Measurements from ENCODE around the gene SMAD1. TPM values are rescaled to one million over a fixed set of nuclear protein-coding genes. Genes with fewer than 3 reads are reported as not detected.

The SMAD1 gene
- total RNA-seq, 1 donor, result 30.4 TPM

GRCh38 chr4:145489556-145489955, 7.9 kb downstream of the SMAD1 start:
- DNase-seq (ENCODE audit: insufficient read length, low spot score, missing footprints), result no peak
- Histone ChIP-seq H3K79me2 (ENCODE audit: insufficient read depth, low read length) (peaks cover 45% of the 10 kb centered on the region), H3K4me3 (ENCODE audit: insufficient read depth, low read length) (no peak overlapping the region), H3K27ac (ENCODE audit: low read depth, low read length) (no peak overlapping the region), H3K4me2 (ENCODE audit: insufficient read depth, low read length) (no peak overlapping the region), H4K20me1 (ENCODE audit: insufficient read depth, low read length) (peaks cover 16% of the 10 kb centered on the region), H3K27me3 (ENCODE audit: insufficient read depth, low read length) (no peaks in the 10 kb centered on the region), H2AFZ (ENCODE audit: low read length) (no peak overlapping the region), H3K36me3 (ENCODE audit: insufficient read depth, low read length) (no peaks in the 10 kb centered on the region), H3K9me3 (ENCODE audit: low read depth, low read length) (no peaks in the 10 kb centered on the region), H3K4me1 (ENCODE audit: insufficient read depth, low read length) (no peaks in the 10 kb centered on the region)
- no peak for TF ChIP-seq CTCF (IDR thresholded peaks at IDR 0.05; ENCODE audit: extremely low read depth, low read depth, low read length)

- no peak overlapping the region for H3K27ac ChIP-seq (ENCODE audit: low read depth, low read length)
- no peaks in the 10 kb centered on the region for H3K27me3 ChIP-seq (ENCODE audit: insufficient read depth, low read length)
- H4K20me1 ChIP-seq (ENCODE audit: insufficient read depth, low read length), result peaks cover 23% of the 10 kb centered on the region
- H3K4me3 ChIP-seq (ENCODE audit: insufficient read depth, low read length), result no peak overlapping the region
- no peak overlapping the region for H3K4me2 ChIP-seq (ENCODE audit: insufficient read depth, low read length)
- no peaks in the 10 kb centered on the region for H3K4me1 ChIP-seq (ENCODE audit: insufficient read depth, low read length)
- TF ChIP-seq CTCF (IDR thresholded peaks at IDR 0.05; ENCODE audit: extremely low read depth, low read depth, low read length), result no peak
- no peaks in the 10 kb centered on the region for H3K9me3 ChIP-seq (ENCODE audit: low read depth, low read length)
- peaks cover 40% of the 10 kb centered on the region for H3K79me2 ChIP-seq (ENCODE audit: insufficient read depth, low read length)
- H3K36me3 ChIP-seq (ENCODE audit: insufficient read depth, low read length), result no peaks in the 10 kb centered on the region
- no peak overlapping the region for H2AFZ ChIP-seq (ENCODE audit: low read length)
- DNase-seq (ENCODE audit: insufficient read length, low spot score, missing footprints), result no peak
These were observed 8.7 kb downstream of the SMAD1 start for GRCh38 chr4:145490361-145490760.

- no peaks in the 10 kb centered on the region for H3K36me3 ChIP-seq (ENCODE audit: insufficient read depth, low read length)
- H3K4me2 ChIP-seq (ENCODE audit: insufficient read depth, low read length), result no peak overlapping the region
- no peak for DNase-seq (ENCODE audit: insufficient read length, low spot score, missing footprints)
- peaks cover 23% of the 10 kb centered on the region for H4K20me1 ChIP-seq (ENCODE audit: insufficient read depth, low read length)
- H3K79me2 ChIP-seq (ENCODE audit: insufficient read depth, low read length), result peaks cover 38% of the 10 kb centered on the region
- H2AFZ ChIP-seq (ENCODE audit: low read length), result no peak overlapping the region
- no peaks in the 10 kb centered on the region for H3K9me3 ChIP-seq (ENCODE audit: low read depth, low read length)
- H3K4me1 ChIP-seq (ENCODE audit: insufficient read depth, low read length), result no peaks in the 10 kb centered on the region
- no peaks in the 10 kb centered on the region for H3K27me3 ChIP-seq (ENCODE audit: insufficient read depth, low read length)
- no peak overlapping the region for H3K4me3 ChIP-seq (ENCODE audit: insufficient read depth, low read length)
- TF ChIP-seq CTCF (IDR thresholded peaks at IDR 0.05; ENCODE audit: extremely low read depth, low read depth, low read length), result no peak
- H3K27ac ChIP-seq (ENCODE audit: low read depth, low read length), result no peak overlapping the region
These were observed 9.1 kb downstream of the SMAD1 start for GRCh38 chr4:145490796-145491195.

- peaks cover 34% of the 10 kb centered on the region for H3K79me2 ChIP-seq (ENCODE audit: insufficient read depth, low read length)
- no peak for TF ChIP-seq CTCF (IDR thresholded peaks at IDR 0.05; ENCODE audit: extremely low read depth, low read depth, low read length)
- H3K4me2 ChIP-seq (ENCODE audit: insufficient read depth, low read length), result no peak overlapping the region
- no peak for DNase-seq (ENCODE audit: insufficient read length, low spot score, missing footprints)
- no peak overlapping the region for H3K4me3 ChIP-seq (ENCODE audit: insufficient read depth, low read length)
- H3K27me3 ChIP-seq (ENCODE audit: insufficient read depth, low read length), result no peaks in the 10 kb centered on the region
- no peak overlapping the region for H2AFZ ChIP-seq (ENCODE audit: low read length)
- no peak overlapping the region for H3K27ac ChIP-seq (ENCODE audit: low read depth, low read length)
- no peaks in the 10 kb centered on the region for H3K4me1 ChIP-seq (ENCODE audit: insufficient read depth, low read length)
- peaks cover 23% of the 10 kb centered on the region for H4K20me1 ChIP-seq (ENCODE audit: insufficient read depth, low read length)
- no peaks in the 10 kb centered on the region for H3K9me3 ChIP-seq (ENCODE audit: low read depth, low read length)
- H3K36me3 ChIP-seq (ENCODE audit: insufficient read depth, low read length), result no peaks in the 10 kb centered on the region
These were observed 10.7 kb downstream of the SMAD1 start for GRCh38 chr4:145492376-145492775.

All from osteoblast (primary cell).